ENCODE data around the gene SLC6A6. TPM values are rescaled to one million over a fixed set of nuclear protein-coding genes. Genes with fewer than 3 reads are reported as not detected.
"Not testable (repeated sequence)": the region's sequence is repeated elsewhere in the genome, so short reads cannot be mapped to it uniquely, and the experiment has no call there.

SLC6A6 gene
- total RNA-seq, 2 donors from 2014 or later, result 51.8 to 68.6 TPM

DNA sequence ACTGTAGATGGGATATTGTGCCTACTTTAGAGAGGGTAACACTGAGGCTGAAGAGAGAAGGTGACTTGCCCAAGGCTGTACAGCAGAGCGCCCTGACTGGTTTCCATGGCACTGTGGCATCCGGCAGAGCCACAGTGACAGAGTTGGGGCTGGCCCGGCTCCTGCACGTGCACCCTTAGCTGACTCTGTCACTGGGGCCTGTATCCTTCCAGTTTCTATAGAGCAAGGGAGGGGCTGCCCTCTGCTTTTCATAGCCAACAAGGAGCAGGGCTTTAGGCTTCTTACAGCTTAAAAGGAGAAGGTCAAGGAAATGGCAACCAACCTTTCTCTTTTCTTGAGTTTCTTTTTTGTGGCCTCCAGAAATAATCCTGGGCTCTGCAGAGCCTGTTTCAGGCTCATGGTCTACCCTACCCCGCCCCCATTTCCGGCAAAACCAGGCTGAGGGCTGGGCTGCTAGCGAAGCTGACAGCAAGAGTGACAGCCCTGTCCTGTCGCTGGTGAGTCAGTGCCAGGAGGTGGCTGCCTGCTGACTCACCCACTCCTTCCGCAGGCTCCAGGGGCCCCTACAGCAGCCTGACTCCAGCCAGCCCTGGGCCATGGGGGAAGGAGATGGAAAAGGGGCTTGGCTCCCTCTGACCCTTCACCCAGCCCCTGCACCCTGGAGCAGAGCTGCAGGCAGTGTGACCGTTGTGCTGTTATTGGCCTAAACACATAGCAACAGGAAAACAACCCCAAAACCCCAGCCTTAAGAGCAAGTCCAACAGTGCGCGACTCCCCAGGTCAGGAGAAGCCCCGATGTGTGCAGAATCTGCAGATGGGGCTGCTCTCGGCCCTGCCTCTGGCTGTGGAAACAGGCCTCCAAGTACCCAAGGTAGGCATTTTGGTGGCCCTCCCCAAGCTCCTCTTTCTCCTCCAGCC lies 29.8 kb downstream of the SLC6A6 start:
- Mint-ChIP-seq H3K4me3 (peak overlapping the region; percentile 88), H3K4me1 (peaks cover 70% of the 10 kb centered on the region), H3K36me3 (ENCODE audit: low read depth) (no peaks in the 10 kb centered on the region), H3K27ac (peak overlapping the region; percentile 100), H3K27me3 (no peaks in the 10 kb centered on the region)
- no peaks in the 10 kb centered on the region for H3K9me3 ChIP-seq (ENCODE audit: control insufficient read depth, low read length, poor library complexity, severe bottlenecking)
- ATAC-seq, result peak; percentile 87
- DNase-seq, result peak; percentile 81 to 90 (median 88)

- no peaks in the 10 kb centered on the region for H3K9me3 ChIP-seq (ENCODE audit: control insufficient read depth, low read length, poor library complexity, severe bottlenecking)
- peak overlapping the region; percentile 76 for H3K4me3 Mint-ChIP-seq
- no peaks in the 10 kb centered on the region for H3K27me3 Mint-ChIP-seq
- H3K4me1 Mint-ChIP-seq, result peaks cover 61% of the 10 kb centered on the region
- DNase-seq (no peak), ATAC-seq (no peak)
- no peaks in the 10 kb centered on the region for H3K36me3 Mint-ChIP-seq (ENCODE audit: low read depth)
- peak overlapping the region; percentile 100 for H3K27ac Mint-ChIP-seq
These were observed 30.7 kb downstream of the SLC6A6 start for GRCh38 chr3:14433106-14433505.

DNA sequence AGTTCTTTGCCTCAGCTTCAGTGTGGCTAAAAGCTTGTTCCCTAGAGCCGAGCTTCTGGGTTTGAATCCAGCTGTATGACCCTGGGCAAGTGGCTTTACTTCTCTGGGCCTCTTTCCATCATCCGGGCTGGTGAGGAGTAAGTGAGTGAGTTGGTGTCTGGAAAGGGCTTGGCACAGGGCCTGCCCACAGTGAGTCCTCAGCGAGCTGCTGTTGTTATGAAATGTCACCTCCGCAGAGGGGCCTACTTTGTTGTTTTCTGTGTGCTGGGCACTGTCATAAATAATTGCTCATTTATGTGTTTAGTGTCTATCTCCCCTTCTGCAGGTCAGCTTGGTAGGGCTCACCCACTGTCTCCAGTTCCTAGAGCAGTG lies 31.7 kb downstream of the SLC6A6 start:
- Mint-ChIP-seq H3K4me3 (peak overlapping the region; percentile 74), H3K36me3 (ENCODE audit: low read depth) (no peaks in the 10 kb centered on the region), H3K27ac (peak overlapping the region; percentile 100), H3K27me3 (no peaks in the 10 kb centered on the region), H3K4me1 (peaks cover 58% of the 10 kb centered on the region)
- ATAC-seq (no peak), DNase-seq (peak in 1 of 3 donors; percentile 20)
- no peaks in the 10 kb centered on the region for H3K9me3 ChIP-seq (ENCODE audit: control insufficient read depth, low read length, poor library complexity, severe bottlenecking)

DNA sequence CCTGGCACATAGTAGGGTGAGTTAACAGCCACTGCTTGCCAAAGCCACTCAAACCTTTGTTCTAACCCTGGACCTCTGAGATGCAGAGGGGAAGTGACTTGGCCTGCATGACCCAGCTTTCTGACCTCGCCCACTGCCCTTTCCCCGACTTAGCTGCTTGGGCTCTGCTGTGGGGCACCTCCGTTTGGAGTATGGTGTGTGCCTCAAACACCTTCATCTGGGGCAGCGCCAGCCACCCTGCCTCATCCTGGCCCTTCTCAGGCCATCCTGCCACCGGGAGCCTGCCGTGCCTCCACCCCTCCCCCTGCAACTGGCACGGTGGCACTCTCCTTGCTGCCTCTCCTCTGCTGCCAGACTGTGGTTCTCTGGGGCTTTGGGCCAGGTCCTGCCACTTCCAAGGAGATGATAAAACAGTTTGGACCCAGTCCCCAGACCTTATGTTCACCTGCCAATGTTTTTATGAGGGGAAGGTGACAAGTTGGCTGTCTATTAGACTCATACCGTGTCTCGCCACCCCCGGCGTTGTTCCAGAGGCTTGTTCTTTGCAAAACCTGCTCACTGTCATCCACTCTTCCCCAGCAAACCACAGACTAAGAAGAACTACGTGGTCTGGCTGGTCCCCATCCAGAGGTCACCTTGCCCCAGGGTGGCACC lies 32.2 kb downstream of the SLC6A6 start:
- Mint-ChIP-seq H3K4me3 (peak overlapping the region; percentile 74), H3K36me3 (ENCODE audit: low read depth) (no peaks in the 10 kb centered on the region), H3K27me3 (no peaks in the 10 kb centered on the region), H3K4me1 (peaks cover 54% of the 10 kb centered on the region), H3K27ac (peak overlapping the region; percentile 100)
- ATAC-seq (no peak), DNase-seq (no peak)
- H3K9me3 ChIP-seq (ENCODE audit: control insufficient read depth, low read length, poor library complexity, severe bottlenecking), result no peaks in the 10 kb centered on the region

DNA sequence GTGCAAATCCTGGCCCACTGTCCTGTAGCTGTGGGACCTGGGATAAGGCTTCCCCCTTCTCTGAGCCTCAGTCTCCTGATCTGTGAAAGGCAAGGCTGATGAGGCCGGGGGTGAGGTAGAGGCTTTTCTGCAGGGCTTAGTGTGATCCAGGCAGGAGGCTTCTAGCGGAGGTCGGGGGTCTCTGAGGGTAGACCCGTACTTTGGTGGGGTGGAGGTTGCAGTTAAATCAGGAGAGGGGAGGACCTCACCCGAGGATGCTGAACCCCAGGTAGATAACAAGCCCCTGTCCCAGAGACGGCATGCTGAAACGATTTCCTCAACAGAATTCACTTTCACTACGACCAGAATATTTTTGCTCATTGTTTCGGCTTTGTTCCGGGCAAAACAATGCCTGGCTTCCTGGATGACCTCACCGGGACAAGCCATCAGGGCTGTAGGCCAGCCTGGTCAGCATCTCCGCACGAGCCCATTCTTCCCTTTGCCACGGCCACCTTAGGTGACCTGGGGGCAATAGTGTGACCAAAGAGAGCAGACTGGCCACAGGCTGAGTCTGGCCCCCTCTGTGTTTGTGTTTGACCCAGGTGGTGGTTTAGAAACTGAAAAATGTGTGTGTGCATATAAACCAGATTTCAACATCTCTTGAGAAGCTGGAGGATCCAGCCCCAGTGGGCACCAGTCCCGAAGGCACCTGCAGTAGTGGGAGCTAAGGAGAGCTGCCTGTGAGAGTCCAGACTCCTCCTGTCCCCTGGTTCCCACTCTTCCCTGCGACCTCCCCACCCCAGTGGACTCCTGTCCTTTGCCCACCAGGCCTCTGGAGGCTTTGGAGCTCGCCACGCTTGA lies 33.0 kb downstream of the SLC6A6 start:
- peaks cover 55% of the 10 kb centered on the region for H3K4me1 Mint-ChIP-seq
- no peak for DNase-seq
- peak overlapping the region; percentile 74 for H3K4me3 Mint-ChIP-seq
- H3K36me3 Mint-ChIP-seq (ENCODE audit: low read depth), result no peaks in the 10 kb centered on the region
- no peaks in the 10 kb centered on the region for H3K27me3 Mint-ChIP-seq
- no peaks in the 10 kb centered on the region for H3K9me3 ChIP-seq (ENCODE audit: control insufficient read depth, low read length, poor library complexity, severe bottlenecking)
- peak overlapping the region; percentile 100 for H3K27ac Mint-ChIP-seq
- no peak for ATAC-seq

GRCh38 chr3:14436954-14437281 lies 34.5 kb downstream of the SLC6A6 start:
- DNase-seq (no peak), ATAC-seq (no peak)
- Mint-ChIP-seq H3K27me3 (no peaks in the 10 kb centered on the region), H3K4me1 (peaks cover 44% of the 10 kb centered on the region), H3K36me3 (ENCODE audit: low read depth) (no peaks in the 10 kb centered on the region), H3K27ac (peak overlapping the region; percentile 100), H3K4me3 (no peak overlapping the region)
- H3K9me3 ChIP-seq (ENCODE audit: control insufficient read depth, low read length, poor library complexity, severe bottlenecking), result no peaks in the 10 kb centered on the region

DNA sequence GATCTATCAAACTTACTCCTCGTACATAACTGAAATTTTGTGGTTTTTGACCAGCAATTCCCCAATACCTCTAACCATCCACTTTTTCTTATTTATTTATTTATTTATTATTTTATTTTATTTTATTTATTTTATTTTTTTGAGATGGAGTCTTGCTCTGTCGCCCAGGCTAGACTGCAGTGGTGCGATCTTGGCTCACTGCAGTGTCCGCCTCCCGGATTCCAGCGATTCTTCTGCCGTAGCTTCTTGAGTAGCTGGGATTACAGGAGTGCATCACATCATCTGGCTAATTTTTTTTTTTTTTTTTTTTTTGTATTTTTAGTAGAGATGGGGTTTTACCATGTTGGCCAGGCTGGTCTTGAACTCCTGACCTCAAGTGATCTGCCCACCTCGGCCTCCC lies 35.3 kb downstream of the SLC6A6 start:
- H3K4me1 Mint-ChIP-seq, result peaks cover 40% of the 10 kb centered on the region
- H3K27me3 Mint-ChIP-seq; DNase-seq; H3K36me3 Mint-ChIP-seq (ENCODE audit: low read depth); H3K9me3 ChIP-seq (ENCODE audit: control insufficient read depth, low read length, poor library complexity, severe bottlenecking); H3K27ac Mint-ChIP-seq; ATAC-seq; H3K4me3 Mint-ChIP-seq: not testable (repeated sequence)

- H3K4me1 Mint-ChIP-seq, result peaks cover 39% of the 10 kb centered on the region
- H3K4me3 Mint-ChIP-seq, result no peak overlapping the region
- no peaks in the 10 kb centered on the region for H3K9me3 ChIP-seq (ENCODE audit: control insufficient read depth, low read length, poor library complexity, severe bottlenecking)
- H3K36me3 Mint-ChIP-seq (ENCODE audit: low read depth), result no peaks in the 10 kb centered on the region
- ATAC-seq (no peak), DNase-seq (no peak)
- H3K27ac Mint-ChIP-seq, result no peak overlapping the region
- H3K27me3 Mint-ChIP-seq, result no peaks in the 10 kb centered on the region
These were observed 35.9 kb downstream of the SLC6A6 start for GRCh38 chr3:14438262-14438661.

DNA sequence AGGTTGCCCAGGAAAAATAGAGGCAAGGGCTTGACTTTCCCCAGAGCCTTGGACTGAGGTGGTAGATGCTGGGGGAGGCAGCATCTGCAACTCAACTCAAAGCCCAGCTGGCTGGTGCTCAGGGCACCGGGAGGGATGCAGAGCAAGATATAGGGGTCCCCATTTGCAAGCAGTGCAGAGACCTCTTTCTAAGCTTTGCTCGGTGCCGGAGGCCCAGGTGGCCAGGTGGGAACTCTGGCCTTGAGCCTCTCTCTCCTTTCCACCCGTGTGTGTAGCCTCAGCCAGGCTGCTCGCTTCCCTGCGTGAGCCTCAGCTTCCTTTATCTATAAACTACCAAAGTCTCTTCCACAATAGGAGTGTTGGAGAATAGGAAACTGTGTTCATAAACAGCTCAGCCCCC lies 36.5 kb downstream of the SLC6A6 start:
- H3K9me3 ChIP-seq (ENCODE audit: control insufficient read depth, low read length, poor library complexity, severe bottlenecking), result no peaks in the 10 kb centered on the region
- DNase-seq (no peak), ATAC-seq (no peak)
- Mint-ChIP-seq H3K27ac (peak overlapping the region; percentile 83), H3K36me3 (ENCODE audit: low read depth) (no peaks in the 10 kb centered on the region), H3K27me3 (no peaks in the 10 kb centered on the region), H3K4me1 (peaks cover 37% of the 10 kb centered on the region), H3K4me3 (no peak overlapping the region)

DNA sequence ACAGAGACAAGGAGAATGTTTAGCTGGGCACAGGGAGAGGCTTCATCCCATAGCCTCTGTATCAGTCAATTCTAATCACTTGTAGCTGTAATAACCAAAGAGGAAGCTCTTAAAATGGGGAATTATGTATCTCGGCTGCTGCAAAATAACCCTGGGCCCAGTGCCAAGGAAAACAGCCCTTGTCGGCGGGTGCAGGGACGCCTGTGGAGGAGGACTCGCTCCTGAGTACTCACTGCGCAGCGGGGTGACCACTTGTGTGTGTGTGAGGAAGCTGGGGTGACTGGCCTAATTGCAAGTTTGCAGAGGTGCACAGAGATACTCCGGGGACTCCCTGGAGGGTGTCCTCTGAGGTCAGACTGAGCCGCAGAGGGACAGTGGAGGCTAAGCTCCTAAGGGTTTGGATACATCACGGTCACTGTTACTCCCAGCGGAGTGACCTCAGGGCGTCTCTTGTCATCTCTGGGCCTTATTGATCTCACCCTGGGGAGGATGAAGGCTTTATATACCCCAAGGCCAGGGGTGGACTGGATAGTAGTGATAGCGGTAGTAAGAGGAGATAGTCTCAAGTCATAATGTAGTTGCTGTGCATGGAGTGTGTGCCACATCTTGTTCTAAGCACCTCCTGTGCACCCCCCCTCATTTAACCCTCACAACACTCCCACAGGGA lies 37.2 kb downstream of the SLC6A6 start:
- Mint-ChIP-seq H3K27me3 (no peaks in the 10 kb centered on the region), H3K4me3 (peak overlapping the region; percentile 36), H3K36me3 (ENCODE audit: low read depth) (no peaks in the 10 kb centered on the region), H3K4me1 (peaks cover 34% of the 10 kb centered on the region), H3K27ac (peak overlapping the region; percentile 83)
- DNase-seq, result no peak
- peak; percentile 28 for ATAC-seq
- H3K9me3 ChIP-seq (ENCODE audit: control insufficient read depth, low read length, poor library complexity, severe bottlenecking), result no peaks in the 10 kb centered on the region

DNA sequence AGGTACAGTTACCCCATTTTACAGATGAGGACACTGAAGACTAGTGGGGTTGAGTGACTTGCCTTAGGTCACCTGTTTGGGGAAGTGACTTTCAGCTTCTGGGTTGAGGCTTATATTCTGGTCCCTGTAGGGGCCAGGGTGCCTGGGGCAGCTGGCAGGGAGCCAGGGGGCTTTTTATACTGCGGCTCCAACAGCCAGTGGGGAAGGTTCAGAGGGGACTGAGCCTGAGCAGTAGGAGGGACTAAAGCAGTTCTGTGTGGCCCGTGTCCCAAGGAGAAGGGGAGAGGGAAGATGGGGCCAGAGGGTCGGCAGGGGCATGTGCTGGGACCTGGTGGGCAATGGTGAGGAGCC lies 37.7 kb downstream of the SLC6A6 start:
- ATAC-seq, result no peak
- no peak overlapping the region for H3K4me3 Mint-ChIP-seq
- no peaks in the 10 kb centered on the region for H3K9me3 ChIP-seq (ENCODE audit: control insufficient read depth, low read length, poor library complexity, severe bottlenecking)
- peaks cover 29% of the 10 kb centered on the region for H3K4me1 Mint-ChIP-seq
- DNase-seq, result no peak
- H3K27me3 Mint-ChIP-seq, result no peaks in the 10 kb centered on the region
- H3K27ac Mint-ChIP-seq, result peak overlapping the region; percentile 83
- H3K36me3 Mint-ChIP-seq (ENCODE audit: low read depth), result no peaks in the 10 kb centered on the region

- Mint-ChIP-seq H3K4me1 (peaks cover 29% of the 10 kb centered on the region), H3K27me3 (no peaks in the 10 kb centered on the region), H3K27ac (peak overlapping the region; percentile 83), H3K36me3 (ENCODE audit: low read depth) (no peaks in the 10 kb centered on the region), H3K4me3 (no peak overlapping the region)
- ATAC-seq (no peak), DNase-seq (no peak)
- H3K9me3 ChIP-seq (ENCODE audit: control insufficient read depth, low read length, poor library complexity, severe bottlenecking), result no peaks in the 10 kb centered on the region
These were observed 38.3 kb downstream of the SLC6A6 start for GRCh38 chr3:14440531-14441239.
